Neutrophil (primary cell): ENCODE results near the gene SDCCAG8.
A peak's percentile ranks its signal among the peaks of the same experiment; 100 is the strongest.

Source experiments
- H3K27ac ChIP-seq: fragments of 200-600 bp; sonication (generic); 2 replicates; pipeline ENCODE4 v1.5.1; 2016; ENCODE audit warnings: mild to moderate bottlenecking, moderate library complexity
- H3K27me3 ChIP-seq: fragments of 200-600 bp; sonication (generic); 2 replicates; pipeline ENCODE4 v1.6.0; 2016; ENCODE audit warnings: mild to moderate bottlenecking
- H3K36me3 ChIP-seq: fragments of 200-600 bp; sonication (generic); 2 replicates; pipeline ENCODE4 v1.5.1; 2017
- H3K4me1 ChIP-seq, 2 experiments: fragments of 200-600 bp in 1 of 2; sonication (generic) in 1 of 2; 1 replicate in 1 of 2; 2 replicates in 1 of 2; pipeline versions ENCODE4 v1.5.1 to v1.6.1; 2013 to 2016; ENCODE audit warnings: low read depth in 1 of 2, low read length in 1 of 2, mild to moderate bottlenecking in 1 of 2, moderate library complexity in 1 of 2; ENCODE audit not compliant: control insufficient read depth in 1 of 2, insufficient read depth in 1 of 2
- H3K4me3 ChIP-seq, 2 experiments: fragments of 200-600 bp in 1 of 2; sonication (generic) in 1 of 2; 1 replicate in 1 of 2; 2 replicates in 1 of 2; pipeline ENCODE4 v1.5.1; 2013 to 2016; ENCODE audit warnings: low read depth in 1 of 2, low read length in 1 of 2, mild to moderate bottlenecking in 1 of 2, moderate library complexity in 1 of 2
- H3K9me3 ChIP-seq: fragments of 200-600 bp; sonication (generic); 2 replicates; pipeline ENCODE4 v1.5.1; 2016
- TF ChIP-seq, protein P1 (sequence below): fragments of 200-600 bp; sonication (generic); IDR thresholded peaks from 2 replicates; pipeline ENCODE4 v1.5.1; 2016; ENCODE audit warnings: antibody characterized with exemption

The SDCCAG8 gene

DNA sequence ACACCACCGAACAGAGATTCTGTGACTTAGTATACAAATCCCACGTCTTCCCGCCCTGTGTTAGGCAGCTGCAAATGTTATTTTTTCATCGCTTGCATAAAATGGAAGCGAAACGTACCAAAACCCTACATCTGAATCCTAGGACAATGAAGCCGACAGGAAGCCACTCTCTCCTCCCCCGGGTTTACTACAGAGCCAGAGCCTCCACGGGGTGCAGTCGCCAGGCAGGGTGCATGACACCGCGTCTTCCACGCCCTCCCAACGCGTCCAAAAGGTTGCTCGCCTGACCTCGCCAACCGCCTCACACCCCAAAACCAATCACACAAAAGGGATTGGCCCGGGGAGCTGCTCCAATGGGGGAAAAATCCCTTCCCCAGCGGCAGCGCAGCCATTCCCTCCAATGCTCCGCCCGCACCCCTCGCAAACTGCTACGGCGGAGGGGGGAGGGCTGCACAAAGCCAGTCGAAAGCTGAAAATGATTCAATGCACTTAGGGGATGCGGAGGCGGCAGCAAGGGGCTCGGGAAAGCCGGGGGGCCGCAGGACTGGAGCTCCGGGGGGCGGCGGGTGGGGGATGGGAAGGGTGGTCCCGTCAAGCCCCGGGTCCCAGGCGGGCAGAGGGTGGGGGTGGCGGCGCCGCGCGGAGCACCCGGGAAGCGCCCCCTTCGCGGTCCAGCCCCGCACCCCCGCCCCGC lies 1.5 kb upstream of the SDCCAG8 start:
- Histone ChIP-seq H3K4me1 (peaks cover 33 to 36% of the 10 kb centered on the region in 2 experiments), H3K9me3 (no peaks in the 10 kb centered on the region), H3K27me3 (no peaks in the 10 kb centered on the region), H3K4me3 (peak overlapping the region; percentile 95 to 100), H3K36me3 (no peaks in the 10 kb centered on the region), H3K27ac (peak overlapping the region; percentile 97)
- TF ChIP-seq, protein P1, sequence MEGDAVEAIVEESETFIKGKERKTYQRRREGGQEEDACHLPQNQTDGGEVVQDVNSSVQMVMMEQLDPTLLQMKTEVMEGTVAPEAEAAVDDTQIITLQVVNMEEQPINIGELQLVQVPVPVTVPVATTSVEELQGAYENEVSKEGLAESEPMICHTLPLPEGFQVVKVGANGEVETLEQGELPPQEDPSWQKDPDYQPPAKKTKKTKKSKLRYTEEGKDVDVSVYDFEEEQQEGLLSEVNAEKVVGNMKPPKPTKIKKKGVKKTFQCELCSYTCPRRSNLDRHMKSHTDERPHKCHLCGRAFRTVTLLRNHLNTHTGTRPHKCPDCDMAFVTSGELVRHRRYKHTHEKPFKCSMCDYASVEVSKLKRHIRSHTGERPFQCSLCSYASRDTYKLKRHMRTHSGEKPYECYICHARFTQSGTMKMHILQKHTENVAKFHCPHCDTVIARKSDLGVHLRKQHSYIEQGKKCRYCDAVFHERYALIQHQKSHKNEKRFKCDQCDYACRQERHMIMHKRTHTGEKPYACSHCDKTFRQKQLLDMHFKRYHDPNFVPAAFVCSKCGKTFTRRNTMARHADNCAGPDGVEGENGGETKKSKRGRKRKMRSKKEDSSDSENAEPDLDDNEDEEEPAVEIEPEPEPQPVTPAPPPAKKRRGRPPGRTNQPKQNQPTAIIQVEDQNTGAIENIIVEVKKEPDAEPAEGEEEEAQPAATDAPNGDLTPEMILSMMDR: no peak

DNA sequence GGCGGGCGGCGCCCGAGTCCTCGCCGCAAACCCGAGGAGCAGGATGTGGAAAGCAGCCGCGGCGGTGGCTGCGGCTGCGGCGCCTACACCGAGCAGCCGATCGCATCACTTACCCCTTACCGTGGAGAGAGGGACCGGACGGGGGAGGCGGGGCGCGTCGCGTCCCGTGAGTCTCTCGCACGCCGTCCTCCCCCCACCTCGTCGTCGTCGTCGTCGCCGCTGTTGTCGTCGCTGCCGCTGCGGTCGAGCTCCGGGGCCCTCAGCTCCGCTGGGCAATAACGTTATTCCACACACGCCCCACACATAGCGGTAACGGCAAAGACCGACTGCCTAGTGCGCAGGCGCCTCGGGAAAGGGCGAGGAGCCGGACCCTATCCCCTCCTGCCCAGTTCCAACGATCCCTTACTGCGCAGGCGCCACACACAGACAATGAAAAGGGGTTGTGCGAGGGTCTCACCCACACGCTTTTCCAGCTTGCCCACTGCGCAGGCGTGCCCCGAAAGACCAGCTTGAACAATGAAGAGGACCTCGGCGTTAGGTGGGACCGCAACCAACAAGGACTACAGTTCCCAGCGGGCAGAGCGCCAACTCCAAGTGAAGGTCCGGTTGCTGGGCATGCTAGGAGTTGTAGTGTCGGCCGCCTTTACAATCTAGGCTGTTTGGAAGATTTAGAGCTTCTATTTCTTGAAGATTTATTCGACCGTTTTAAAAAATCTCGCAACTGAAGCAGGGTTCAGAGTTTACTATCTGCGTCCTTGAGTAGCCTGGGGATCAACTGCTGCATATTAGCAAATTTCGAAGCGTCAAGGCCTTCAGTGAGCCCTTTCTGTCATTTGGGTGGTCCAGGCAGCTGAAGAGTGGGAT lies 682 bp upstream of the SDCCAG8 start, which contains the start of gene CEP170:
TSS of gene CEP170 (minus strand) at position 355 of the 864 bp plus-strand sequence. CDS start 30,001 bp downstream, outside the sequence.
- Histone ChIP-seq H3K4me3 (peak within 1 kb of the TSS; percentile 95 to 100), H3K9me3 (no peaks in the 10 kb centered on the region), H3K36me3 (no peaks in the 10 kb centered on the region), H3K27me3 (no peaks in the 10 kb centered on the region), H3K27ac (peak within 1 kb of the TSS; percentile 97), H3K4me1 (peaks cover 37 to 39% of the 10 kb centered on the region in 2 experiments)
- TF ChIP-seq, protein P1: no peak

GRCh38 chr1:243256590-243256989 lies 749 bp downstream of the SDCCAG8 start:
- no peaks in the 10 kb centered on the region for H3K36me3 ChIP-seq
- no peaks in the 10 kb centered on the region for H3K27me3 ChIP-seq
- H3K27ac ChIP-seq: peak overlapping the region; percentile 97
- TF ChIP-seq, protein P1: no peak
- peaks cover 49 to 51% of the 10 kb centered on the region in 2 experiments for H3K4me1 ChIP-seq
- H3K4me3 ChIP-seq: peak overlapping the region; percentile 95 to 100
- no peaks in the 10 kb centered on the region for H3K9me3 ChIP-seq

DNA sequence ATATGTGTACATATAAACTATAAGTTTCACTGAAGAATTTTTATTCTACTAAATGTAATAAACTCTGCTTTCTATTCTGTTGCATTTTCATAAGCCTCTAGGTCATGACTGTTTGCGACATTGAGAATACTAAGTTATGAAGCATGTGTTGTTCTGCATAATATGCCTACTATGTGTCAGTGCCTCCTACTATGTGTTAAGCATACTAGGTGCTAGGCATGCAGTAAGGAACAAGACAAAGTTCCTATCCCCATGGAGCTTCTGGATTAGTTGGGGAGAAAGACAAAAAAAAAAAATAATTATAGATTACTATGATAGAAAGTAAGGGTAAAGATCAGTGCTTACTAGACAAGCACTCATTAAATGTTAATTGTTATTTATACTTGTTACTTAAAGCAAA lies 1.3 kb downstream of the SDCCAG8 start:
- TF ChIP-seq, protein P1: no peak
- Histone ChIP-seq H3K27me3 (no peaks in the 10 kb centered on the region), H3K9me3 (no peaks in the 10 kb centered on the region), H3K4me1 (peaks cover 46 to 48% of the 10 kb centered on the region in 2 experiments), H3K4me3 (no peak overlapping the region), H3K36me3 (no peaks in the 10 kb centered on the region), H3K27ac (peak overlapping the region; percentile 97)

GRCh38 chr1:243258731-243259130 lies 2.9 kb downstream of the SDCCAG8 start:
- no peak overlapping the region for H3K4me3 ChIP-seq
- no peaks in the 10 kb centered on the region for H3K9me3 ChIP-seq
- TF ChIP-seq, protein P1: no peak
- no peaks in the 10 kb centered on the region for H3K36me3 ChIP-seq
- no peaks in the 10 kb centered on the region for H3K27me3 ChIP-seq
- H3K4me1 ChIP-seq: peaks cover 33 to 35% of the 10 kb centered on the region in 2 experiments
- H3K27ac ChIP-seq: no peak overlapping the region
